Hepatocyte (in vitro differentiated cells): ENCODE results near the gene TSSC4.

Source experiments
- EZH2phosphoT487 ChIP-seq: fragments of 200-600 bp; sonication (generic); IDR thresholded peaks from one replicate; pipeline ENCODE4 v1.6.1; 2018; ENCODE audit warnings: antibody characterized with exemption, mild to moderate bottlenecking, low read depth, moderate library complexity; ENCODE audit not compliant: unreplicated experiment, severe bottlenecking
- TF ChIP-seq, protein P1 (sequence below): fragments of 200-600 bp; sonication (generic); IDR thresholded peaks from 2 replicates; pipeline ENCODE4 v1.5.1; 2016; ENCODE audit warnings: antibody characterized with exemption, mild to moderate bottlenecking; ENCODE audit not compliant: poor library complexity

DNA sequence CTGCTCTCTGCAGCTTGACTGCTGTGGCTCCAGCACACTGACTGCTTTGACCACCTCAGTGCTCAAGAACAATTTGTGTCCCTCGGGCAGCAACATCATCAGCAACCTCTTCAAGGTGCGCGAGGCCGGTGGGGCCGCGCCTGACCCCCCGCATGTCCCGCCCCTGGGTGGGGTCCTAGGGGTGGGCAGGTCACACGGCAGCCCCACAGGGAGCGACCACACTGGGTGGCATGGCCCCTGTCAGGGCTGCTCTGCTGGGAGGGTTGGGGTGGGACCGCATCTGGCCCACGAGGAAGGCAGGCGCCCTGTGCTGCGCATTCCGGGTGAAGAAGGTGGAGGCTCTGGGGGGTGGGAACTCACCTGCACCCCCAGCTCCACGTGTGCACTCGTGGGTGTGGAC is 4.7 kb upstream of the TSSC4 start:
- TF ChIP-seq, protein P1, sequence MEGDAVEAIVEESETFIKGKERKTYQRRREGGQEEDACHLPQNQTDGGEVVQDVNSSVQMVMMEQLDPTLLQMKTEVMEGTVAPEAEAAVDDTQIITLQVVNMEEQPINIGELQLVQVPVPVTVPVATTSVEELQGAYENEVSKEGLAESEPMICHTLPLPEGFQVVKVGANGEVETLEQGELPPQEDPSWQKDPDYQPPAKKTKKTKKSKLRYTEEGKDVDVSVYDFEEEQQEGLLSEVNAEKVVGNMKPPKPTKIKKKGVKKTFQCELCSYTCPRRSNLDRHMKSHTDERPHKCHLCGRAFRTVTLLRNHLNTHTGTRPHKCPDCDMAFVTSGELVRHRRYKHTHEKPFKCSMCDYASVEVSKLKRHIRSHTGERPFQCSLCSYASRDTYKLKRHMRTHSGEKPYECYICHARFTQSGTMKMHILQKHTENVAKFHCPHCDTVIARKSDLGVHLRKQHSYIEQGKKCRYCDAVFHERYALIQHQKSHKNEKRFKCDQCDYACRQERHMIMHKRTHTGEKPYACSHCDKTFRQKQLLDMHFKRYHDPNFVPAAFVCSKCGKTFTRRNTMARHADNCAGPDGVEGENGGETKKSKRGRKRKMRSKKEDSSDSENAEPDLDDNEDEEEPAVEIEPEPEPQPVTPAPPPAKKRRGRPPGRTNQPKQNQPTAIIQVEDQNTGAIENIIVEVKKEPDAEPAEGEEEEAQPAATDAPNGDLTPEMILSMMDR, result no peak
- TF ChIP-seq EZH2phosphoT487, result no peak
